Breast epithelium (tissue), 3 donors: Measurements from ENCODE around the gene BABAM2.

Experiments
- POLR2A ChIP-seq: fragments of 450-650 bp; IDR thresholded peaks from one replicate; pipeline ENCODE4 v1.6.1; 2016; ENCODE audit warnings: antibody characterized with exemption, mild to moderate bottlenecking, moderate library complexity
- TF ChIP-seq, protein P1 (sequence below), 3 donors: fragments of 450-650 bp; IDR thresholded peaks; one replicate each; pipeline ENCODE4 v1.5.1; 2016 to 2017; ENCODE audit warnings: antibody characterized with exemption in 3 of 3, mild to moderate bottlenecking in 3 of 3, moderate library complexity in 3 of 3

DNA sequence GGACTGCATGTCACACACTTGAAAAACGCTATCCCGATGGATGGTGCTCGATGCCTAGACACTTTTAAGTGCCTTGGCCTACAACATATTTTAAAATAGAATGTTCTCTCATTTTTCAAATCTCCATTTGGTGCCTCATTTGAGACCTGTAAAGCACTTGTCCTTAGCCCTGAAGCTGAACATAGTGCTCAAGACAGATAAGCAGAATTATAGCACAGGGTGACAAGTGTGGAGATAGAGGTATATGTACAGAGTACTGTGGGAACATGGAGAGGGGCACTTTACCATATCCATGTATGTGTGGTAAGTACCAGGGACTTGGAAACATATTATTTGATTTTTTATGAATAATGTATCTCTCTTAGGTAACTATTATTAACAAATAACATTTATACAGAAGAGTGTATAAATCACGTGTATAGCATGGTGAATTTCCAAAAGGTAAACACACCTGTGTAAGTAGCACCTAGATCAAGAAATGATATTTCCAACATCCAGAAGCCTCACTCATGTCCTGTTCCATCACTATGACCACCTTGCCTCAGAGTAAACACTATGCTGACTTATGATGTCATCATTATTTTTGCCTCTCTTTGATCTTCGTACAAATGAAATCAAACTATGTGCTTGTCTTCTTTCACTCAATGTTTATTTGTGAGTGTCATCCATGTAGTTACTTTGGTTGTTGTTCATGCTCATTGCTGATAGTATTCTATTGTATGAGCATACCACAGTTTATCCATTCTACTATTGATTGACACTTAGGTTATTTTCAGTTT is 103.6 kb downstream of the BABAM2 start:
- TF ChIP-seq POLR2A: no peak
- TF ChIP-seq, protein P1, sequence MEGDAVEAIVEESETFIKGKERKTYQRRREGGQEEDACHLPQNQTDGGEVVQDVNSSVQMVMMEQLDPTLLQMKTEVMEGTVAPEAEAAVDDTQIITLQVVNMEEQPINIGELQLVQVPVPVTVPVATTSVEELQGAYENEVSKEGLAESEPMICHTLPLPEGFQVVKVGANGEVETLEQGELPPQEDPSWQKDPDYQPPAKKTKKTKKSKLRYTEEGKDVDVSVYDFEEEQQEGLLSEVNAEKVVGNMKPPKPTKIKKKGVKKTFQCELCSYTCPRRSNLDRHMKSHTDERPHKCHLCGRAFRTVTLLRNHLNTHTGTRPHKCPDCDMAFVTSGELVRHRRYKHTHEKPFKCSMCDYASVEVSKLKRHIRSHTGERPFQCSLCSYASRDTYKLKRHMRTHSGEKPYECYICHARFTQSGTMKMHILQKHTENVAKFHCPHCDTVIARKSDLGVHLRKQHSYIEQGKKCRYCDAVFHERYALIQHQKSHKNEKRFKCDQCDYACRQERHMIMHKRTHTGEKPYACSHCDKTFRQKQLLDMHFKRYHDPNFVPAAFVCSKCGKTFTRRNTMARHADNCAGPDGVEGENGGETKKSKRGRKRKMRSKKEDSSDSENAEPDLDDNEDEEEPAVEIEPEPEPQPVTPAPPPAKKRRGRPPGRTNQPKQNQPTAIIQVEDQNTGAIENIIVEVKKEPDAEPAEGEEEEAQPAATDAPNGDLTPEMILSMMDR (IDR thresholded peaks at IDR 0.05): no peak
